ENCODE results near the gene CUBN.

GRCh38 chr10:16812676-16813075 is 316.9 kb downstream of the CUBN start:
- no peak for TF ChIP-seq ZFP3 (tag by site-specific recombination; IDR thresholded peaks at IDR 0.05; ENCODE audit: low read depth)
- TF ChIP-seq, protein P1, sequence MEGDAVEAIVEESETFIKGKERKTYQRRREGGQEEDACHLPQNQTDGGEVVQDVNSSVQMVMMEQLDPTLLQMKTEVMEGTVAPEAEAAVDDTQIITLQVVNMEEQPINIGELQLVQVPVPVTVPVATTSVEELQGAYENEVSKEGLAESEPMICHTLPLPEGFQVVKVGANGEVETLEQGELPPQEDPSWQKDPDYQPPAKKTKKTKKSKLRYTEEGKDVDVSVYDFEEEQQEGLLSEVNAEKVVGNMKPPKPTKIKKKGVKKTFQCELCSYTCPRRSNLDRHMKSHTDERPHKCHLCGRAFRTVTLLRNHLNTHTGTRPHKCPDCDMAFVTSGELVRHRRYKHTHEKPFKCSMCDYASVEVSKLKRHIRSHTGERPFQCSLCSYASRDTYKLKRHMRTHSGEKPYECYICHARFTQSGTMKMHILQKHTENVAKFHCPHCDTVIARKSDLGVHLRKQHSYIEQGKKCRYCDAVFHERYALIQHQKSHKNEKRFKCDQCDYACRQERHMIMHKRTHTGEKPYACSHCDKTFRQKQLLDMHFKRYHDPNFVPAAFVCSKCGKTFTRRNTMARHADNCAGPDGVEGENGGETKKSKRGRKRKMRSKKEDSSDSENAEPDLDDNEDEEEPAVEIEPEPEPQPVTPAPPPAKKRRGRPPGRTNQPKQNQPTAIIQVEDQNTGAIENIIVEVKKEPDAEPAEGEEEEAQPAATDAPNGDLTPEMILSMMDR (tag by site-specific recombination; IDR thresholded peaks at IDR 0.05): no peak
- TF ChIP-seq YY1 (tag by site-specific recombination; IDR thresholded peaks at IDR 0.05): no peak
- no peak for TF ChIP-seq HOXA7 (CRISPR knock-in tag; IDR thresholded peaks at IDR 0.05; ENCODE audit: borderline replicate concordance)
- TF ChIP-seq ZNF777 (tag by site-specific recombination; IDR thresholded peaks at IDR 0.05; ENCODE audit: borderline replicate concordance): no peak
- TF ChIP-seq, protein P2, sequence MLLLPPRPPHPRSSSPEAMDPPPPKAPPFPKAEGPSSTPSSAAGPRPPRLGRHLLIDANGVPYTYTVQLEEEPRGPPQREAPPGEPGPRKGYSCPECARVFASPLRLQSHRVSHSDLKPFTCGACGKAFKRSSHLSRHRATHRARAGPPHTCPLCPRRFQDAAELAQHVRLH (tag by site-specific recombination; IDR thresholded peaks at IDR 0.05): no peak
- no peak for TF ChIP-seq ZNF114 (tag by site-specific recombination; IDR thresholded peaks at IDR 0.05)
- no peak for TF ChIP-seq PBX3 (CRISPR knock-in tag; IDR thresholded peaks at IDR 0.05)
